GM23338 (cell line): ENCODE results near the gene ROPN1L. TPM values are rescaled to one million over a fixed set of nuclear protein-coding genes. Genes with fewer than 3 reads are reported as not detected.

Experiments used
- ATAC-seq: fragments of 200-7000 bp; cut with Tn5 transposase; 3 replicates; pipeline ENCODE4 v1.9.1; 2020
- DNase-seq: peaks from one replicate; pipeline ENCODE4 v3.0.0-alpha.2; 2015; ENCODE audit warnings: low spot score
- H2AFZ ChIP-seq: fragments of 200-600 bp; sonication (generic); 2 replicates; pipeline ENCODE4 v1.8.0; 2016; ENCODE audit warnings: antibody characterized with exemption, mild to moderate bottlenecking, moderate library complexity
- H3F3A ChIP-seq: fragments of 200-600 bp; sonication (generic); replicated peaks from 2 replicates; pipeline ENCODE4 v1.8.0; 2017; ENCODE audit warnings: antibody characterized with exemption, mixed run types, low read depth
- H3K27ac ChIP-seq: fragments of 200-600 bp; sonication (generic); 2 replicates; pipeline ENCODE4 v1.6.1; 2016; ENCODE audit warnings: low read depth
- H3K27me3 ChIP-seq: fragments of 200-600 bp; sonication (generic); 2 replicates; pipeline ENCODE4 v1.8.0; 2016; ENCODE audit warnings: mild to moderate bottlenecking, mixed run types, moderate library complexity; ENCODE audit not compliant: insufficient read depth
- H3K36me3 ChIP-seq: fragments of 200-600 bp; sonication (generic); 2 replicates; pipeline ENCODE4 v1.8.0; 2016; ENCODE audit warnings: mild to moderate bottlenecking; ENCODE audit not compliant: insufficient read depth
- H3K4me1 ChIP-seq: fragments of 200-600 bp; sonication (generic); 2 replicates; pipeline ENCODE4 v1.8.0; 2016; ENCODE audit warnings: mild to moderate bottlenecking, moderate library complexity; ENCODE audit not compliant: insufficient read depth
- H3K4me2 ChIP-seq: fragments of 200-600 bp; sonication (generic); 2 replicates; pipeline ENCODE4 v1.7.1; 2017; ENCODE audit warnings: mixed run types
- H3K4me3 ChIP-seq: fragments of 200-600 bp; sonication (generic); 2 replicates; pipeline ENCODE4 v1.6.1; 2016; ENCODE audit warnings: mixed run types
- H3K79me2 ChIP-seq: fragments of 200-600 bp; sonication (generic); replicated peaks from 2 replicates; pipeline ENCODE4 v1.8.0; 2017; ENCODE audit warnings: mild to moderate bottlenecking; ENCODE audit not compliant: insufficient read depth
- H3K9me2 ChIP-seq: fragments of 200-600 bp; sonication (generic); 2 replicates; pipeline ENCODE4 v1.8.0; 2017; ENCODE audit not compliant: insufficient read depth
- H4K20me1 ChIP-seq: fragments of 200-600 bp; sonication (generic); replicated peaks from 2 replicates; pipeline ENCODE4 v1.8.0; 2017; ENCODE audit warnings: mild to moderate bottlenecking; ENCODE audit not compliant: insufficient read depth
- H3K27ac Mint-ChIP-seq: 2 replicates; pipeline ENCODE4 v1.8.0; 2020; ENCODE audit warnings: inconsistent platforms, mild to moderate bottlenecking, moderate library complexity, mixed read lengths
- H3K27me3 Mint-ChIP-seq: 3 replicates; pipeline ENCODE4 v1.8.0; 2022; ENCODE audit warnings: low read depth, mild to moderate bottlenecking, moderate library complexity, mixed read lengths, inconsistent platforms; ENCODE audit not compliant: insufficient read depth, poor library complexity
- H3K36me3 Mint-ChIP-seq: 3 replicates; pipeline ENCODE4 v1.8.0; 2021; ENCODE audit warnings: low read depth, mild to moderate bottlenecking, inconsistent platforms, moderate library complexity, mixed read lengths
- H3K4me1 Mint-ChIP-seq: 3 replicates; pipeline ENCODE4 v1.8.0; 2020; ENCODE audit warnings: mild to moderate bottlenecking, inconsistent platforms, mixed read lengths
- H3K4me3 Mint-ChIP-seq: 3 replicates; pipeline ENCODE4 v1.8.0; 2021; ENCODE audit warnings: moderate library complexity, mild to moderate bottlenecking, inconsistent platforms, mixed read lengths
- H3K9me3 Mint-ChIP-seq: 3 replicates; pipeline ENCODE4 v1.8.0; 2020; ENCODE audit warnings: moderate library complexity, mild to moderate bottlenecking, inconsistent platforms, mixed read lengths
- CREB1 ChIP-seq: fragments of 250-450 bp; sonication (Bioruptor Pico); IDR thresholded peaks from 2 replicates; pipeline ENCODE4 v1.5.0; 2020; ENCODE audit warnings: low read depth, mild to moderate bottlenecking, moderate library complexity
- CTCF ChIP-seq, 2 experiments: fragments of 200-600 bp in 1 of 2; sonication (generic) in 1 of 2; conservative IDR thresholded peaks; 2 replicates each; pipeline versions ENCODE4 v1.5.1 to v1.6.1; 2016 to 2017; ENCODE audit warnings: antibody characterized with exemption in 2 of 2, low read depth in 2 of 2, mild to moderate bottlenecking in 2 of 2, moderate library complexity in 1 of 2
- ETS1 ChIP-seq: IDR thresholded peaks from 2 replicates; pipeline ENCODE4 v1.6.1; 2016; ENCODE audit warnings: antibody characterized with exemption
- EZH2 ChIP-seq: fragments of 200-600 bp; sonication (generic); IDR thresholded peaks from one replicate; pipeline ENCODE4 v1.8.0; 2017; ENCODE audit warnings: antibody characterized with exemption, mild to moderate bottlenecking, low read depth; ENCODE audit not compliant: unreplicated experiment
- POLR2AphosphoS5 ChIP-seq: IDR thresholded peaks from 2 replicates; pipeline ENCODE4 v1.6.1; 2016; ENCODE audit warnings: antibody characterized with exemption, low read depth
- STAT1 ChIP-seq: IDR thresholded peaks from one replicate; pipeline ENCODE4 v1.6.1; 2016; ENCODE audit warnings: antibody characterized with exemption; ENCODE audit not compliant: unreplicated experiment
- ZNF331 ChIP-seq: fragments of 250-450 bp; sonication (Bioruptor Pico); IDR thresholded peaks from 2 replicates; pipeline ENCODE4 v1.5.0; 2020; ENCODE audit warnings: low read depth, mild to moderate bottlenecking, moderate library complexity
- ZNF462 ChIP-seq: fragments of 250-450 bp; sonication (Bioruptor Pico); IDR thresholded peaks from 2 replicates; pipeline ENCODE4 v1.5.0; 2020; ENCODE audit warnings: mild to moderate bottlenecking, moderate library complexity
- polyA plus RNA-seq: library from polyadenylated mRNA; unstranded; fragments of >200 nt; fragmentation: Nextera tagmentation; extraction: Ambion mirVana; gene quantifications from 2 replicates; pipeline ENCODE4 v1.2.1, GENCODE V29; 2016
- total RNA-seq: library from RNA; depleted of rRNA; stranded (reverse); fragments of >200 nt; shearing (Covaris generic); gene quantifications from 2 replicates; pipeline ENCODE4 v1.2.3, GENCODE V29; 2014
- TF ChIP-seq, protein P1 (sequence below): IDR thresholded peaks from one replicate; pipeline ENCODE4 v1.6.1; 2018; ENCODE audit warnings: antibody characterized with exemption; ENCODE audit not compliant: unreplicated experiment

Gene ROPN1L
- total and polyA plus RNA-seq, 2 experiments from 2014 or later: 0.57 TPM; not detected in 1

- TF ChIP-seq, protein P1, sequence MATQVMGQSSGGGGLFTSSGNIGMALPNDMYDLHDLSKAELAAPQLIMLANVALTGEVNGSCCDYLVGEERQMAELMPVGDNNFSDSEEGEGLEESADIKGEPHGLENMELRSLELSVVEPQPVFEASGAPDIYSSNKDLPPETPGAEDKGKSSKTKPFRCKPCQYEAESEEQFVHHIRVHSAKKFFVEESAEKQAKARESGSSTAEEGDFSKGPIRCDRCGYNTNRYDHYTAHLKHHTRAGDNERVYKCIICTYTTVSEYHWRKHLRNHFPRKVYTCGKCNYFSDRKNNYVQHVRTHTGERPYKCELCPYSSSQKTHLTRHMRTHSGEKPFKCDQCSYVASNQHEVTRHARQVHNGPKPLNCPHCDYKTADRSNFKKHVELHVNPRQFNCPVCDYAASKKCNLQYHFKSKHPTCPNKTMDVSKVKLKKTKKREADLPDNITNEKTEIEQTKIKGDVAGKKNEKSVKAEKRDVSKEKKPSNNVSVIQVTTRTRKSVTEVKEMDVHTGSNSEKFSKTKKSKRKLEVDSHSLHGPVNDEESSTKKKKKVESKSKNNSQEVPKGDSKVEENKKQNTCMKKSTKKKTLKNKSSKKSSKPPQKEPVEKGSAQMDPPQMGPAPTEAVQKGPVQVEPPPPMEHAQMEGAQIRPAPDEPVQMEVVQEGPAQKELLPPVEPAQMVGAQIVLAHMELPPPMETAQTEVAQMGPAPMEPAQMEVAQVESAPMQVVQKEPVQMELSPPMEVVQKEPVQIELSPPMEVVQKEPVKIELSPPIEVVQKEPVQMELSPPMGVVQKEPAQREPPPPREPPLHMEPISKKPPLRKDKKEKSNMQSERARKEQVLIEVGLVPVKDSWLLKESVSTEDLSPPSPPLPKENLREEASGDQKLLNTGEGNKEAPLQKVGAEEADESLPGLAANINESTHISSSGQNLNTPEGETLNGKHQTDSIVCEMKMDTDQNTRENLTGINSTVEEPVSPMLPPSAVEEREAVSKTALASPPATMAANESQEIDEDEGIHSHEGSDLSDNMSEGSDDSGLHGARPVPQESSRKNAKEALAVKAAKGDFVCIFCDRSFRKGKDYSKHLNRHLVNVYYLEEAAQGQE: no peak
These were observed 3.7 kb downstream of the ROPN1L start (continued) for GRCh38 chr5:10445352-10445751.

GRCh38 chr5:10446490-10446889 is 4.8 kb downstream of the ROPN1L start:
- H3K36me3 Mint-ChIP-seq: no peaks in the 10 kb centered on the region
- no peak for DNase-seq
- H3K27ac Mint-ChIP-seq: no peak overlapping the region
- Histone ChIP-seq H3K4me3 (no peak overlapping the region), H3K79me2 (no peaks in the 10 kb centered on the region), H3K27me3 (peaks cover 16% of the 10 kb centered on the region), H3K27ac (no peak overlapping the region), H3K36me3 (no peaks in the 10 kb centered on the region), H2AFZ (no peak overlapping the region), H3F3A (0 out of 2 replicates have a peak, but pooled peaks cover 3% of the 10 kb centered on the region), H3K4me1 (peaks cover 3% of the 10 kb centered on the region; the same call in 1 of the 2 replicates), H4K20me1 (no peaks in the 10 kb centered on the region), H3K9me2 (no peaks in the 10 kb centered on the region), H3K4me2 (no peak overlapping the region)
- ATAC-seq: no peak
- peaks cover 26% of the 10 kb centered on the region for H3K27me3 Mint-ChIP-seq
- H3K4me3 Mint-ChIP-seq: no peak overlapping the region
- no peaks in the 10 kb centered on the region for H3K9me3 Mint-ChIP-seq
- peaks cover 14% of the 10 kb centered on the region for H3K4me1 Mint-ChIP-seq
- no peak for TF ChIP-seq POLR2AphosphoS5
- TF ChIP-seq CTCF (conservative IDR thresholded peaks at IDR 0.05; ENCODE audit: low read depth in 2 of 2): no peak
- TF ChIP-seq STAT1: no peak
- TF ChIP-seq ZNF331: no peak
- no peak for TF ChIP-seq CREB1 (CRISPR knock-in tag)
- TF ChIP-seq EZH2: no peak
- no peak for TF ChIP-seq ZNF462 (CRISPR knock-in tag)
- no peak for TF ChIP-seq ETS1
